SK-N-MC (cell line): ENCODE results near the gene ADARB2.

Source experiments
- EZH2 ChIP-seq: fragments of 200-600 bp; sonication (generic); IDR thresholded peaks from one replicate; pipeline ENCODE4 v1.6.1; 2017; ENCODE audit warnings: antibody characterized with exemption
- FOXP2 ChIP-seq: optimal IDR thresholded peaks from 2 replicates; pipeline ENCODE3; 2011; ENCODE audit warnings: mild to moderate bottlenecking, moderate library complexity; ENCODE audit not compliant: insufficient read depth; ENCODE audit errors: extremely low read length, control extremely low read depth
- POLR2AphosphoS5 ChIP-seq: IDR thresholded peaks from 2 replicates; pipeline ENCODE4 v1.6.1; 2012; ENCODE audit warnings: mild to moderate bottlenecking, low read depth, low read length, borderline replicate concordance

DNA sequence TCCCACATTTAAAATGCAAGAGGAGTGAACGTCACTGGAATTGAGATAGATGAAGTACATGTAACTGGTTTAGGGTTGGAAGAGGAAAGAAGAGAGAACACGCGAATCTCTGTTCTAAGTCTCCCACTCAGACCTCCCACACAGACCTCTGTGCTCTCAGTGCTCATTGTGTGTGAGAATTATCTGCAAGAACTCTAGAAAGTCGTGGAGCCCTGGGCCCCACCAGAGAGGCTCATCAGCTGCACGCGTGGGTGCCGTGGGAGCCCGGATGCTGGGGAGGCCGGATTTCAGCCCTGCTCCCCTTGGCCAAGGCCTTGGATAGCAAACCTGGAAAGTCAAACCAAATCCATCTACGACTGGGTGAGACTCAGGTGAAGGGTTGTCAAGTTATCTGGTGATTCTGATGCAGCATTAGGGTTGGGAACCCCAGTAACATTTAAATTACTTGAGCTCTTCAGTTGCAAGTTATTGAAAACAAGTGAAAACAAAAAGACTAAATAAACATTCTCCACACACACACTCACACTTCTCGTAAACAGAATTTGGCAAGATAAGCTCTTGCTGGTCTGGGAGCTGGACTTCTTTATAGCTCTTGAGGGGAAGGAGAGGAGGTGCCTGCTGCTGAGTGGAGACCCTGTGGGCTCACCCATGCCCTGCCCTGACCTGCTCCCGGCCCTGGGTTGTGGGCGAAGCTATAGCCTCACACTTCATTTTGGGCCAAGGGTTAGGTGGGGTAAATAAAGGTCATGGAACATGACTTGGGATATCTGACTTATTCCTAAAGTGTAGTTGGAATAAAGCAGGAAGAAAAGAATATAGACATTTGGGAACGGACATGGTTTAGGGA lies 250.3 kb downstream of the ADARB2 start:
- TF ChIP-seq EZH2 = no peak
- TF ChIP-seq POLR2AphosphoS5 = no peak
- TF ChIP-seq FOXP2 = no peak
